ENCODE results near the gene CTAGE9.

GRCh38 chr6:131736811-131737210 lies 26.0 kb upstream of the CTAGE9 start:
- TF ChIP-seq CSDC2 (CRISPR knock-in tag; IDR thresholded peaks at IDR 0.05) = no peak
- no peak for TF ChIP-seq PATZ1 (CRISPR knock-in tag; IDR thresholded peaks at IDR 0.05; ENCODE audit: borderline replicate concordance)
